Dermis microvascular lymphatic vessel endothelial cell (primary cell): ENCODE data around the gene HSPA4. TPM values are rescaled to one million over a fixed set of nuclear protein-coding genes. Genes with fewer than 3 reads are reported as not detected.
"Not testable (repeated sequence)": the region's sequence is repeated elsewhere in the genome, so short reads cannot be mapped to it uniquely, and the experiment has no call there.

ENCODE experiments used
- DNase-seq, 2 donors: peaks; one replicate each; pipeline versions ENCODE4 v3.0.0 to v3.0.0-alpha.2; 2010; ENCODE audit warnings: low read depth in 2 of 2
- total RNA-seq: library from RNA; depleted of rRNA; stranded (reverse); fragments of >200 nt; gene quantifications from 2 replicates; pipeline ENCODE4 v1.2.1, GENCODE V29; 2014

HSPA4 gene
- total RNA-seq, 1 donor from 2014 or later = 88.2 TPM

DNA sequence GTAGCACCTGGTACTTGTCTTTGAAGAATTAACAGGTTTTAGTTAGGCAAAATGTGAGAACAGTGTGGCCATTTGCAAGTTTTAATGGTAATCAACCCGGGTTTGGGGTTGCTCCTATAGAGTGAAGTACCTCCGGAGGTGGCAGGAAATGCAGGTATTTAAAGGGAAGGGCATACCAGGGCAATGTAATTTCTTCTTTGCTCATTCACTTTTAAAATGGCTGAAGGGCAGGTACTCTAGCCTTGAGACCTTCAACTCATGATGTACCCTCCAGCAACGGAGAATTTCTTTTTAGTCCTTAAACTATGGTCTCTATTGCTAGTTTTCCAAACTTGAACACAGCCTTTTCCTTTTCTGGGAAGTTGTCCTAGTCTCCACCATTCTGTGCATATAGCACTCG, 1.3 kb upstream of the HSPA4 start:
- no peak for DNase-seq

GRCh38 chr5:133051061-133051541, 712 bp upstream of the HSPA4 start:
- DNase-seq = no peak

DNA sequence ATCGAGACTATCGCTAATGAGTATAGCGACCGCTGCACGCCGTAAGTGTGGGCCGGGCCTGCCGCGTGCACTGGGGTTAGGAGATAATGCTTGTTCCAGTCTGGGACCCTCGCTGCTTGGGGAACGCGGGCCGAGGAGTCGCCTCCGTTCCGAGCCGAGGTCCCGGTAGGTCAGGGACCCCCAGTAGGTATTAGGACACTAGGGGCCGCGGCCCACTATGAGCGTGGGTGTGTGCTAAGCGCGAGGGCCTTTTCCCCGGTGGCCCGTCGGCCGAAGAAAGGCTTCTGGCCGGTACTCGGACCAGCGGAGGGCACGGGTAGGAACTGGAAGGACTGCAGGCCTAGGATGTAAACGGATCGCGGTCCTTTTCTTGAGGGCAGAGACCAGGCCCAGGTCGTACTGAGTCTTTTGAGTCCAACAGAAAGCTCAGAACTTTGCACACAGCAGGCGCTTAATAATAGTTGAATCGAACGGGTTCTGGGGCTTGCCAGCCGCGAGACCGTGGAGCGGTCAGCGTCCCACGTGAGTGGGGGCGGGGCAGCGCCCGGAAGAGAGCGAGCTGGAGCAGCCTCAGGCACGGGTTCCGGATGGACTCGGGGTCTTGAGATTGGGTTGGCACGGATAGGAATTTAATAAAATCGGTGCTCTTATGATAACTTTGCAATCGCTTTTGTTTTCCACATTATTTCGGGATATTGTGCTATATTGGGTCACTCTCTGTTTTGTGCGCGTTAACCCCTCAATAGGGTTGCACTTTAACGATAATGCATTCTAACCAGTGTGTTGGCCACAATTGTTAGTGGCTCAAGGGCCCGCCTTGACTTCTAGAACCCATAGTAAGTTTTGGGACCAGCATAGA, 733 bp downstream of the HSPA4 start:
- DNase-seq = peak in 1 of 2 donors; percentile 64

GRCh38 chr5:133053448-133053847, 1.6 kb downstream of the HSPA4 start:
- no peak for DNase-seq

DNA sequence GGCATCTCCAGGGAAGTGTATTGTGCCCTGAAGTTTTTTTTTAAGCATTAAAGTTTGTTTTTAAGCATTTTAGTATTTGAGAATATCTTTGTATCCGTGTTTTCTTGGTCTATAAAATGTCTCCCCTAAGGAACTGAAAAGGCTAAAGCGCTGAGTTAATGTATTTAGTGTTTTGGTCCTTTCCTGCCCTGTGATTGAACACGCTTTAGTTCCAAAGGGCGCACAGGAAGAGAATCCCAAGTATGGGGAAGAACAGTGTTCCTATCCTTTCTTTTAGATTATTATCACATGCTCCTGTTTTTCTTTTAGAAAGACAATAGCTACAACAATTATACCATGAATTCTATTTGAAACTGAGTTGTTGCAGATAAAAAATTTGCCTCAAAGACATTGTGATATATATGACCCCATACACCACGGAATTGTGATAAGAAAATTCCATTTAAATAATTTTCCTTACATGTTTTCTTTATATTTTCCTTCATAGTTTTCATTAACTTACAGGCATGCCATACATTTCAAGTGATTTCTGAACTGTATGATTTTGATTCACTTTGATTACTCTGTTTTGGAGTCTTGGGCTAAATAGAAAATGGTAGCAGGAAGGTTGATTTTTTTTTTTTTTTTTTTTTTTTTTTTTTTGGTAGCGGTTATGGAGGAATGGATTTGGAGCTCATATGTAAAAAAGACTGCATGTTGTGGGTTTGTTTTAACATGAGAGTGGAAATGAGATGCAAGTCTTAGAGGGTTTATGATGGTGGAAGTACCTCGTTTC, 3.1 kb downstream of the HSPA4 start:
- no peak for DNase-seq

DNA sequence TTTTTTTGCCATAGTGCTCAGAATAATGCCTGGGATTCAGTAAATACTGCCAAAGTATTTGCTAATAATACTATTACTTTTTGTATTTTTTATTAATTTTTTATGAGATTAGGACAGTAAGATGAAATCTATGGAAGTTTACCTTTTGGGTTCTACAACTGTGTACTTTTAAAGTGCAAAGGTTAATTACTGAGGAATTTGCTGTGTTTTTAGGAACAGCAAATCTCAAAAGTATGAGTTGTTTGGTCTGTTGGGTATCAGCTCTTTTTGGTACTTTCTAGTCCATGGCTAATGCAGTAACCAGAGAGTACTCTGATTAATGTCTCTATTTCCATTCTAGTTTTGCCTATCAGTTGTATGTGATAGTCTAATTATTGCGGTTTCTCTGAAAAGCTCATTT, 5.1 kb downstream of the HSPA4 start:
- DNase-seq = no peak

DNA sequence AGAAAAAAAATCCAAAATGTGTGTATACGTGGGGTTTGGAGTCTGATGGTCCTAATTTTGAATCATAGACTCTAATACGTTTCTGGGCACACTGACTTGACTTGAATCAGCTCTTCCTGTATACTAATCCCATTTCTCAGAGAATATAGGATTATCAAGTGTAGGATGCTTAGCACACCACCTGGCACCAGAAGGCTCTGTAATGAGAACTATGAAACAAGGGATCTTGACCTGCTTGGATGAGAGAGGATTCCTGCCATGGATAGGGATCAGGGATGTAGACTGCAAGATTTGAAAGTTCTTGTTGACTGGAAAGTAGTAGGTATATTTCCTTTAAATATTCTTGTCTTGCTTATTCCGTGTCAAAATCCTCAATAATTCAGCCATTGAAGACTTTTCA, 7.8 kb downstream of the HSPA4 start:
- DNase-seq = no peak

- no peak for DNase-seq
These were observed 10.5 kb downstream of the HSPA4 start for GRCh38 chr5:133062276-133062675.

DNA sequence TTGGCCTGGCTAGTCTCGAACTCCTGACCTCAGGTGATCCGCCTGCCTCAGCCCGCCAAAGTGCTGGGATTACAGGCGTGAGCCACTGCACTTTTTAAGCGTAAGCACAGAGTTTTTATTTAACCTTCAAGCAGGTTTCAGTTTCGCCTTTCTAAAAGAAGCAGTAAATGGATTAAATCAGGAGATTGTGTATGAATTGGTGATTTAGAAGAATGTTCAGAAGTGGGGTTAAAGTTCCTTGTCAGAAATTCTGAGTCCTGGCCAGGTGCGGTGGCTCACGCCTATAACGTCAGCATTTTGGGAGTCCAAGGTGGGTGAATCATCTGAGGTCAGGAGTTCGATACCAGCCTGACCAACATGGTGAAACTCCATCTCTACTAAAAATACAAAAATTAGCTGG, 12.2 kb downstream of the HSPA4 start:
- DNase-seq = no peak

GRCh38 chr5:133065471-133065870, 13.7 kb downstream of the HSPA4 start:
- no peak for DNase-seq

GRCh38 chr5:133066045-133066444, 14.2 kb downstream of the HSPA4 start:
- DNase-seq = no peak

- DNase-seq = no peak
These were observed 20.2 kb downstream of the HSPA4 start for GRCh38 chr5:133072021-133072420.

- no peak for DNase-seq
These were observed 24.0 kb downstream of the HSPA4 start for GRCh38 chr5:133075572-133076536.

DNA sequence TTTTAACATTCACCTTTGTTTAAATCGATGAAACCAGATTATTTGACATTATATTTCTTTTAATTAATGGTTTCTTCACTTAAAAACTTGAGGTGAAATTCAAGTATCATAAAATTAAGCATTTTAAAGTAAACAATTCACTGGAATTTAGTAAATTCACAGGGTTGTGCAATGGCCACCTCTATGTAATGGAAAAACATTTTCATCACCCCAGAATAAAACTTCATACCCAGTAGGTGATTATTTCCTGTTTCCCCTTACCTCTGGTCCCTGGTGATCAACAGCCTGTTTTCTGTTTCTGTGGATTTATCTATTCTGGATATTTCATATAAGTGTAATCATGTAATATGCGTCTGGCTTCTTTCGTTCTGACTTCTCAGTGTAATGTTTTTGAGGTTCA, 27.2 kb downstream of the HSPA4 start:
- peak in 1 of 2 donors; percentile 56 for DNase-seq

GRCh38 chr5:133081036-133081435, 29.2 kb downstream of the HSPA4 start:
- no peak for DNase-seq

DNA sequence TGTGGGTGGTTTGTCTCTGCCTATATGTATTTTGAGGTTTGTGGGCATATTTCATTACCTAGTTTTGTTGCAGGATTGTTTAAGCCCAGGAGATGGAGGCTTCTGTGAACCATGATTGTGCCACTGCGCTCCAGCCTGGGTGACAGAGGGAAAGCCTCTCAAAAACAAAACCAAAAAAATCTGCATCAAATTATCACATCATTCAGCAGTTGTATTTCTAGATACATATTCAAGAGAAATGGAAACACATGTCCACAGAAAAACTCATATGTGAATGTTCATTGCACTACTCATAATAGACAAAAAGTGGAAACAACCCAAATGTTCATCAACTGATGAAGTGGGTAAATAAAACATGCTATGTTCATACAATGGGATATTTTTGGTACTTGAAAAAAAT, 29.9 kb downstream of the HSPA4 start:
- no peak for DNase-seq

GRCh38 chr5:133082128-133082527, 30.3 kb downstream of the HSPA4 start:
- DNase-seq = no peak

GRCh38 chr5:133083901-133084300, 32.1 kb downstream of the HSPA4 start:
- DNase-seq = no peak

- not testable (repeated sequence) for DNase-seq
These were observed 33.4 kb downstream of the HSPA4 start for GRCh38 chr5:133085171-133085570.

- DNase-seq = no peak
These were observed 34.6 kb downstream of the HSPA4 start for GRCh38 chr5:133086366-133086875.

DNA sequence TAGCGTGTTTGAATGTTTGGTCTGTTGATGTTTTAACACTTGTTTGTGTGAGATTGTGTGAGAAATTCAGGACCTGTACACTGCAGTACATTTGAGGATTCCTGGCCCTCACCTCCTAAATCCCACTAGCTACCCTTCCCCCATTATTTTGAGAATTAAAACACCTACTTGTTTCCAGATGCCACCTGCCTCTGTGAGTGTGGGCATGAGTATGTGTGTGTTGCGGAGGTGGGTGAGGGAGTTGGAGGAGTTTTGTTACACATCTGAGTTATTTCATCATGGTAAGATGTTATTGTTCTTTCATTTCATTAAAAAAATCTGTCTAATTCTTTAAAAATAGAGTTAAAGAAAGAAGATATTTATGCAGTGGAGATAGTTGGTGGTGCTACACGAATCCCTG, 36.3 kb downstream of the HSPA4 start:
- no peak for DNase-seq
